K562 (cell line): ENCODE measurements around the gene RASIP1. TPM values are rescaled to one million over a fixed set of nuclear protein-coding genes. Genes with fewer than 3 reads are reported as not detected.
A peak's percentile ranks its signal among the peaks of the same experiment; 100 is the strongest.

ENCODE experiments used
- DMBX1 ChIP-seq: fragments of 250-450 bp; sonication (Bioruptor Pico); IDR thresholded peaks from 2 replicates; pipeline ENCODE4 v1.8.0; 2022; ENCODE audit warnings: inconsistent platforms, mild to moderate bottlenecking, moderate library complexity, borderline replicate concordance
- NCOA1 ChIP-seq: fragments of 450-650 bp; IDR thresholded peaks from 2 replicates; pipeline ENCODE4 v1.6.1; 2016; ENCODE audit warnings: low read depth
- NFATC3 ChIP-seq: fragments of 450-650 bp; IDR thresholded peaks from 2 replicates; pipeline ENCODE4 v1.6.1; 2017; ENCODE audit warnings: mild to moderate bottlenecking
- SMARCA5 ChIP-seq: fragments of 450-650 bp; IDR thresholded peaks from 2 replicates; pipeline ENCODE4 v1.6.1; 2016
- SRSF9 ChIP-seq: fragments of 200-400 bp; formaldehyde crosslinking; IDR thresholded peaks from 2 replicates; pipeline ENCODE4 v1.6.1; 2017; ENCODE audit warnings: low read depth, low read length, borderline replicate concordance
- ZBTB1 ChIP-seq: sonication (generic); formaldehyde crosslinking; IDR thresholded peaks from 2 replicates; pipeline ENCODE4 v1.8.1; 2023; ENCODE audit warnings: missing genetic modification reagents, low read depth, mild to moderate bottlenecking, borderline replicate concordance
- ZBTB34 ChIP-seq: fragments of 250-450 bp; sonication (Bioruptor Pico); IDR thresholded peaks from 2 replicates; pipeline ENCODE4 v1.8.0; 2021; ENCODE audit warnings: mild to moderate bottlenecking, moderate library complexity
- ZNF354B ChIP-seq: fragments of 250-450 bp; sonication (Bioruptor Pico); IDR thresholded peaks from 2 replicates; pipeline ENCODE4 v1.4.0; 2020
- ZNF408 ChIP-seq: fragments of 250-450 bp; sonication (Bioruptor Pico); IDR thresholded peaks from 2 replicates; pipeline ENCODE4 v1.4.0; 2020; ENCODE audit warnings: low read depth, mild to moderate bottlenecking, moderate library complexity
- ZNF639 ChIP-seq, 2 experiments: fragments of 200-800 bp in 1 of 2; sonication (Bioruptor generic) in 1 of 2; sonication (generic) in 1 of 2; formaldehyde crosslinking in 1 of 2; IDR thresholded peaks in 1 of 2; conservative IDR thresholded peaks in 1 of 2; 2 replicates each; pipeline versions ENCODE4 v1.5.0 to v1.6.1; 2016 to 2020; ENCODE audit warnings: missing compliant biosample characterization in 1 of 2, missing genetic modification characterization in 1 of 2, missing genetic modification reagents in 1 of 2
- polyA plus RNA-seq, 8 experiments: library from polyadenylated mRNA; depleted of rRNA in 4 of 8; stranded (reverse) in 5 of 8; unstranded in 3 of 8; fragments of >200 nt; fragmentation: Nextera tagmentation in 2 of 8; fragmentation: Illumina TruSeq in 1 of 8; extraction: Ambion mirVana in 2 of 8; extraction: Trizol in 1 of 8; gene quantifications; 2 replicates each; pipeline versions ENCODE4 v1.2.1 to v1.2.3, GENCODE V29; 2011 to 2014; ENCODE audit warnings: inconsistent platforms in 1 of 8, missing spikeins in 1 of 8
- total RNA-seq, 7 experiments: library from RNA; depleted of rRNA in 6 of 7; stranded (reverse); fragments of >200 nt in 6 of 7; fragmentation: Illumina TruSeq in 2 of 7; extraction: Trizol in 2 of 7; gene quantifications; 2 replicates each; pipeline versions ENCODE4 v1.2.1 to v1.2.3, GENCODE V29; 2011 to 2021; ENCODE audit warnings: low replicate concordance in 1 of 7
- TF ChIP-seq, protein P1 (sequence below): fragments of 450-650 bp; formaldehyde crosslinking; IDR thresholded peaks from 2 replicates; pipeline ENCODE4 v1.4.0; 2020; ENCODE audit warnings: mild to moderate bottlenecking, mixed read lengths
- TF ChIP-seq, protein P2 (sequence below): sonication (generic); formaldehyde crosslinking; IDR thresholded peaks from 2 replicates; pipeline ENCODE4 v1.8.0; 2022; ENCODE audit warnings: mild to moderate bottlenecking, missing genetic modification reagents
- TF ChIP-seq, protein P3 (sequence below): IDR thresholded peaks from 2 replicates; pipeline ENCODE4 v1.6.1; 2011; ENCODE audit not compliant: insufficient read length; ENCODE audit errors: extremely low read depth
- TF ChIP-seq, protein P4 (sequence below): fragments of 250-450 bp; sonication (Bioruptor Pico); IDR thresholded peaks from 2 replicates; pipeline ENCODE4 v1.4.0; 2020

Gene RASIP1
- total and polyA plus RNA-seq, 9 of the 15 experiments (the other 6 are each of a cell fraction or from before 2014, with no cell fraction given), result 0.20 to 4.7 (median 1.5) TPM

DNA sequence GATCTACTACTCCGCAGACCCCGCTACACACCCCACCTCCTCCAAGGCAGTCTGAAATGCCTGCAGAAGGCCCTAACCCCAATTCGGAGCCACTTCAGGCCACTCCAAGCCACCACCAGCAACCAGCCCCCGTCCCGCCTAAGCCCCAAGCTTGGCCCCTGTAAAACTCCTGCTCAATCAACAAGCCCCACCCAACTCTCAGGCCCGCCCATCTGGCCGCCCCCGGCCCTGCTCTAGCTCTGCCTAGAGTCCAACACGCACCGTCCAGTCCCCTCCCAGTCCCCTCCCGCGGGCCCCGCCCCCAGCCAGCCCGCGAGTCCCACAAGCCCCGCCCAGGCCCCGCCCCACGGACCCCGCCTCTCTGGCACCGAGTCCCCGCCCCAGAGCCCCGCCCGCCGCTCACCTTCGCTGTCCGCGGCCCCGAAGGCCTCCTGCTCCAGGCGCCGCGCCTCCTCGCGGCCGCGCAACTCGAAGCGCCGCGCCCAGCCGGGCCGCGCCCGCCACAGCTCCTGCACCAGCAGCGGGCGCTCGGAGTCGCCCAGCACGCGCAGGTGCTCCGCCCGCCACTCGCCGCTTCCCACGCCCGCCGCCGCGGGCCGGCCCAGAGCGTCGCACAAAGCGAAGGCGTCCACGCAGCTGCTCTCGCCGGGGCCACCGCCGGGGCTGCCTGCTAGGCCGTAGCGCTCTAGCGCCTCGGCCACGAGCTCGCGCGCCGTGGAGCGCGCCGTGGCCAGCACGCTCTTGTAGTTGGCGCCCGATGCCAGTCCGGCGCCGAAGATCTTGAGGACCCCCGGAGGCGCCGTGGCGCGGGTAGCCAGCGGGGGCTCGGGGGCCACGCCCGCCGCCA lies 1.6 kb downstream of the RASIP1 start (continued):
- TF ChIP-seq ZNF639 (CRISPR knock-in tag; conservative IDR thresholded peaks at IDR 0.05 in 1 of 2, IDR thresholded peaks at IDR 0.05 in 1 of 2) (peak in 1 of 2 experiments; percentile 80; a peak in 2 of 4 replicates), NFATC3 (no peak), ZBTB34 (no peak), ZBTB1 (CRISPR knock-in tag) (no peak), NCOA1 (no peak), SRSF9 (no peak), SMARCA5 (no peak), ZNF354B (CRISPR knock-in tag) (no peak), DMBX1 (CRISPR knock-in tag) (no peak; the same call in none of the 2 replicates), ZNF408 (no peak)
- TF ChIP-seq, protein P1, sequence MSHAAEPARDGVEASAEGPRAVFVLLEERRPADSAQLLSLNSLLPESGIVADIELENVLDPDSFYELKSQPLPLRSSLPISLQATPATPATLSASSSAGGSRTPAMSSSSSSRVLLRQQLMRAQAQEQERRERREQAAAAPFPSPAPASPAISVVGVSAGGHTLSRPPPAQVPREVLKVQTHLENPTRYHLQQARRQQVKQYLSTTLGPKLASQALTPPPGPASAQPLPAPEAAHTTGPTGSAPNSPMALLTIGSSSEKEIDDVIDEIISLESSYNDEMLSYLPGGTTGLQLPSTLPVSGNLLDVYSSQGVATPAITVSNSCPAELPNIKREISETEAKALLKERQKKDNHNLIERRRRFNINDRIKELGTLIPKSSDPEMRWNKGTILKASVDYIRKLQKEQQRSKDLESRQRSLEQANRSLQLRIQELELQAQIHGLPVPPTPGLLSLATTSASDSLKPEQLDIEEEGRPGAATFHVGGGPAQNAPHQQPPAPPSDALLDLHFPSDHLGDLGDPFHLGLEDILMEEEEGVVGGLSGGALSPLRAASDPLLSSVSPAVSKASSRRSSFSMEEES, result no peak
- TF ChIP-seq, protein P2, sequence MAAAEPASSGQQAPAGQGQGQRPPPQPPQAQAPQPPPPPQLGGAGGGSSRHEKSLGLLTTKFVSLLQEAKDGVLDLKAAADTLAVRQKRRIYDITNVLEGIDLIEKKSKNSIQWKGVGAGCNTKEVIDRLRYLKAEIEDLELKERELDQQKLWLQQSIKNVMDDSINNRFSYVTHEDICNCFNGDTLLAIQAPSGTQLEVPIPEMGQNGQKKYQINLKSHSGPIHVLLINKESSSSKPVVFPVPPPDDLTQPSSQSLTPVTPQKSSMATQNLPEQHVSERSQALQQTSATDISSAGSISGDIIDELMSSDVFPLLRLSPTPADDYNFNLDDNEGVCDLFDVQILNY (CRISPR knock-in tag), result no peak
- TF ChIP-seq, protein P3, sequence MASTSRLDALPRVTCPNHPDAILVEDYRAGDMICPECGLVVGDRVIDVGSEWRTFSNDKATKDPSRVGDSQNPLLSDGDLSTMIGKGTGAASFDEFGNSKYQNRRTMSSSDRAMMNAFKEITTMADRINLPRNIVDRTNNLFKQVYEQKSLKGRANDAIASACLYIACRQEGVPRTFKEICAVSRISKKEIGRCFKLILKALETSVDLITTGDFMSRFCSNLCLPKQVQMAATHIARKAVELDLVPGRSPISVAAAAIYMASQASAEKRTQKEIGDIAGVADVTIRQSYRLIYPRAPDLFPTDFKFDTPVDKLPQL, result no peak
- TF ChIP-seq, protein P4, sequence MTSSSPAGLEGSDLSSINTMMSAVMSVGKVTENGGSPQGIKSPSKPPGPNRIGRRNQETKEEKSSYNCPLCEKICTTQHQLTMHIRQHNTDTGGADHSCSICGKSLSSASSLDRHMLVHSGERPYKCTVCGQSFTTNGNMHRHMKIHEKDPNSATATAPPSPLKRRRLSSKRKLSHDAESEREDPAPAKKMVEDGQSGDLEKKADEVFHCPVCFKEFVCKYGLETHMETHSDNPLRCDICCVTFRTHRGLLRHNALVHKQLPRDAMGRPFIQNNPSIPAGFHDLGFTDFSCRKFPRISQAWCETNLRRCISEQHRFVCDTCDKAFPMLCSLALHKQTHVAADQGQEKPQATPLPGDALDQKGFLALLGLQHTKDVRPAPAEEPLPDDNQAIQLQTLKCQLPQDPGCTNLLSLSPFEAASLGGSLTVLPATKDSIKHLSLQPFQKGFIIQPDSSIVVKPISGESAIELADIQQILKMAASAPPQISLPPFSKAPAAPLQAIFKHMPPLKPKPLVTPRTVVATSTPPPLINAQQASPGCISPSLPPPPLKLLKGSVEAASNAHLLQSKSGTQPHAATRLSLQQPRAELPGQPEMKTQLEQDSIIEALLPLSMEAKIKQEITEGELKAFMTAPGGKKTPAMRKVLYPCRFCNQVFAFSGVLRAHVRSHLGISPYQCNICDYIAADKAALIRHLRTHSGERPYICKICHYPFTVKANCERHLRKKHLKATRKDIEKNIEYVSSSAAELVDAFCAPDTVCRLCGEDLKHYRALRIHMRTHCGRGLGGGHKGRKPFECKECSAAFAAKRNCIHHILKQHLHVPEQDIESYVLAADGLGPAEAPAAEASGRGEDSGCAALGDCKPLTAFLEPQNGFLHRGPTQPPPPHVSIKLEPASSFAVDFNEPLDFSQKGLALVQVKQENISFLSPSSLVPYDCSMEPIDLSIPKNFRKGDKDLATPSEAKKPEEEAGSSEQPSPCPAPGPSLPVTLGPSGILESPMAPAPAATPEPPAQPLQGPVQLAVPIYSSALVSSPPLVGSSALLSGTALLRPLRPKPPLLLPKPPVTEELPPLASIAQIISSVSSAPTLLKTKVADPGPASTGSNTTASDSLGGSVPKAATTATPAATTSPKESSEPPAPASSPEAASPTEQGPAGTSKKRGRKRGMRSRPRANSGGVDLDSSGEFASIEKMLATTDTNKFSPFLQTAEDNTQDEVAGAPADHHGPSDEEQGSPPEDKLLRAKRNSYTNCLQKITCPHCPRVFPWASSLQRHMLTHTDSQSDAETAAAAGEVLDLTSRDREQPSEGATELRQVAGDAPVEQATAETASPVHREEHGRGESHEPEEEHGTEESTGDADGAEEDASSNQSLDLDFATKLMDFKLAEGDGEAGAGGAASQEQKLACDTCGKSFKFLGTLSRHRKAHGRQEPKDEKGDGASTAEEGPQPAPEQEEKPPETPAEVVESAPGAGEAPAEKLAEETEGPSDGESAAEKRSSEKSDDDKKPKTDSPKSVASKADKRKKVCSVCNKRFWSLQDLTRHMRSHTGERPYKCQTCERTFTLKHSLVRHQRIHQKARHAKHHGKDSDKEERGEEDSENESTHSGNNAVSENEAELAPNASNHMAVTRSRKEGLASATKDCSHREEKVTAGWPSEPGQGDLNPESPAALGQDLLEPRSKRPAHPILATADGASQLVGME (CRISPR knock-in tag), result peak; percentile 84; the same call in 1 of the 2 replicates
